GM10248 (cell line): ENCODE measurements around the gene AUTS2.

Experiments
- CTCF ChIA-PET: fragments of 300-600 bp; sonication (Branson Sonifier 250); formaldehyde crosslinking; extraction: SDS; loops from one replicate; lab custom pipeline; 2021; ENCODE audit warnings: antibody characterized with exemption; lab: Yijun Ruan, JAX
- POLR2A ChIA-PET: fragments of 350-650 bp; sonication (Branson Sonifier 250); formaldehyde crosslinking; extraction: SDS; loops from one replicate; lab custom pipeline; 2020; ENCODE audit warnings: antibody characterized with exemption; lab: Yijun Ruan, JAX
- DNase-seq: peaks from one replicate; pipeline ENCODE4 v3.0.0; 2012; ENCODE audit errors: extremely low spot score
- CTCF ChIP-seq: IDR thresholded peaks from 2 replicates; pipeline ENCODE4 v1.5.1; 2012; ENCODE audit warnings: mild to moderate bottlenecking, low read depth; ENCODE audit errors: extremely low read depth, missing control alignments, control extremely low read depth

AUTS2 gene

GRCh38 chr7:70383066-70383782 is 784.9 kb downstream of the AUTS2 start:
- DNase-seq = no peak
- TF ChIP-seq CTCF = no peak
- ChIA-PET CTCF (interaction anchor here (1.2 to 2.2 kb wide), 2 partner anchors 12 to 32 kb away, joined by 4 to 8 read pairs; no protein-coding TSS in a partner anchor), POLR2A (no interaction called here)

GRCh38 chr7:70384024-70384423 is 785.7 kb downstream of the AUTS2 start:
- POLR2A ChIA-PET = no interaction called here
- TF ChIP-seq CTCF = no peak
- no peak for DNase-seq
- CTCF ChIA-PET = no interaction called here

GRCh38 chr7:70384891-70385290 is 786.6 kb downstream of the AUTS2 start:
- CTCF ChIA-PET = no interaction called here
- POLR2A ChIA-PET = no interaction called here
- TF ChIP-seq CTCF = no peak
- no peak for DNase-seq

GRCh38 chr7:70387217-70387616 is 788.9 kb downstream of the AUTS2 start:
- ChIA-PET CTCF (no interaction called here), POLR2A (no interaction called here)
- DNase-seq = no peak
- TF ChIP-seq CTCF = no peak

GRCh38 chr7:70389531-70390151 is 791.4 kb downstream of the AUTS2 start:
- no peak for TF ChIP-seq CTCF
- CTCF ChIA-PET = interaction anchor here (0.6 kb wide), 1 partner anchor 386 kb away, joined by 3 read pairs; no protein-coding TSS in a partner anchor
- POLR2A ChIA-PET = no interaction called here
- DNase-seq = no peak

- ChIA-PET POLR2A (no interaction called here), CTCF (no interaction called here)
- TF ChIP-seq CTCF = no peak
- no peak for DNase-seq
Measured at GRCh38 chr7:70390251-70390650, 792.0 kb downstream of the AUTS2 start.
